Stimulated activated CD4-positive, alpha-beta T cell treated with anti-CD3 and anti-CD28 coated beads, Interleukin-4, amount 100 ng/mL, for 24 hours (primary cell): ENCODE results near the gene TJP1.
"Not testable (repeated sequence)": the region's sequence is repeated elsewhere in the genome, so short reads cannot be mapped to it uniquely, and the experiment has no call there.

ENCODE experiments used
- DNase-seq: peaks from one replicate; pipeline ENCODE4 v3.0.0-alpha.2; 2020

Gene TJP1

DNA sequence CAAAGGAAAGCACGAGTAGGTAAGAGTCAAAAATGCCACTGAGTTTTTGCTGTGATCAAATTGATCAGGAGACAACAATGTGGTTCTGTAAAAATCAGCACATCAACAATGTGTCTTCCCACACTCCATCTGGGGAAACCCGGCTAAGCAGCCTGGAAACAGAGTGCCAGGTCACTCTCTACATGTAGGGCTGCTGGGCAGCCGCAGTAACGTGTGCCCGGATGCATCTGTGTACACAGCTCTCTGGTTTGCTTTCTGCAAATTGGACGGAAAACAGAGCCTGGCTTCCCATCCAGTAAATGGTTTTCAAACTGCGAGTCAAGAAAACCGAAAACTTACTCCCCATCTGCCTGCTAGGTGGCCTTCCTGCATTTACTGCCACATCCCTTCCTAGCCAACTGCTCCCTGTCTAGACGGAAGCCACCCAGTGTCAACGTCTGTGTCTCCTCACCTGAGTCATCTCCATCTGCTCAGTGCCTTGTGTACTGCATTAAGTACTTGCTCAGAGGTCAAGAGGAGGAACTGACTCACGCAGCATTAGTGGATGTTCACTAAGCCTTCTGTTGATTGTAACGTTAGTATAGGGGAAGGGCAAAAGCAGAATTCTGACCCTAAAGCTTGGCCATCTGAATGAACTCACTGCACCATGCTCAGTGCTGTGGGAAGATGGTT, 124.1 kb downstream of the TJP1 start:
- DNase-seq: no peak

GRCh38 chr15:29696950-29697738, 125.1 kb downstream of the TJP1 start:
- no peak for DNase-seq

GRCh38 chr15:29696506-29696905, 125.8 kb downstream of the TJP1 start:
- not testable (repeated sequence) for DNase-seq

DNA sequence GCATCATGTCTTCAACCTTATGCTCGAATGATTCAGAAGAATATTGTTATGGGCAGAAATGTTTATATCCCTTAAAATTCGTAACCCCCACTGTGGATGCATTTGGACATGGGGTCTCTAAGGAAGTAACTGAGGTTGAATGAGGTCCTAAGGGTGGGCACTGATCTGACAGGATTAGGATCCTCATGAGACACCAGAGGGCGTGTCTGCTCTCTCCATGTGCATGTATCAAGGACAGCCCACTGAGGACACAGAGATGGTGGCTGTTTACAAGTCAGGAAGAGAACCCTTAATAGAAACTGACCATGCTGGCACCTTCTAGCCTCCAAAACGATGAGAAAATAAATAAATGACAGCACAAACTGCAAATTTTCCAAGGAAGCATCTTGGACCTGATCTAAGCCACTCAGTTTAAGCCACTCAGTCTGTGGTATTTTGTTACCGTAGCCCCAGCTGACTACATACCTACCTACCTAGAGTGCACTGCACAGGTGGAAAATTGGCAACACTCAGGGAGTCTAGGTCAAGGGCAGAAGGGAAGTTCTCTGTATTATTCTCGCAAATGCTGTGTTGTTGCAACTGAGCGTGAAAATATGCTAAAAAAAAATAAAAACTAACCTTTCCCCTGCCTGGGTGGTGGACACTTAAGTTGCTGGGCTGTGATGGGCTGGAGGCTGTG, 126.6 kb downstream of the TJP1 start:
- no peak for DNase-seq

GRCh38 chr15:29693225-29693624, 129.0 kb downstream of the TJP1 start:
- DNase-seq: no peak

DNA sequence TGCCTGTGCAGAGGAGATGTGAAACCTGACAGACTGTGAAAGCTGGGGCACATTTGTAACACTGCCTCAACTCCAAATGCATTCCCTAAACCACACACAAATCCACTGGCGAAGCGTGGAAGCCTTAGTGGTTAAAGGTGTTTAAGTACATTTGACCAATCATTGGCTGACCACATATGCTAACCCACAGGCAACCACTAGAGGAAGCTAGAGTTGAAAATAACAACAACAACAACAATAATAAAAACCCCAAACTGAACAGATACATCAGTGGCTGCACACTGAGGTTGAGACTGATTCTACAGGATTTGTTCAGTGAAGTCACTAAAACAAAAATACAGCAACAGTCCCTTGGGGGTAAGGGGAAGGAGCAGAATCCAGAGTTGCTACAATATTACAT, 129.7 kb downstream of the TJP1 start:
- DNase-seq: no peak

- DNase-seq: no peak
These were observed 131.3 kb downstream of the TJP1 start for GRCh38 chr15:29690765-29691475.

- no peak for DNase-seq
These were observed 132.8 kb downstream of the TJP1 start for GRCh38 chr15:29689287-29689986.

DNA sequence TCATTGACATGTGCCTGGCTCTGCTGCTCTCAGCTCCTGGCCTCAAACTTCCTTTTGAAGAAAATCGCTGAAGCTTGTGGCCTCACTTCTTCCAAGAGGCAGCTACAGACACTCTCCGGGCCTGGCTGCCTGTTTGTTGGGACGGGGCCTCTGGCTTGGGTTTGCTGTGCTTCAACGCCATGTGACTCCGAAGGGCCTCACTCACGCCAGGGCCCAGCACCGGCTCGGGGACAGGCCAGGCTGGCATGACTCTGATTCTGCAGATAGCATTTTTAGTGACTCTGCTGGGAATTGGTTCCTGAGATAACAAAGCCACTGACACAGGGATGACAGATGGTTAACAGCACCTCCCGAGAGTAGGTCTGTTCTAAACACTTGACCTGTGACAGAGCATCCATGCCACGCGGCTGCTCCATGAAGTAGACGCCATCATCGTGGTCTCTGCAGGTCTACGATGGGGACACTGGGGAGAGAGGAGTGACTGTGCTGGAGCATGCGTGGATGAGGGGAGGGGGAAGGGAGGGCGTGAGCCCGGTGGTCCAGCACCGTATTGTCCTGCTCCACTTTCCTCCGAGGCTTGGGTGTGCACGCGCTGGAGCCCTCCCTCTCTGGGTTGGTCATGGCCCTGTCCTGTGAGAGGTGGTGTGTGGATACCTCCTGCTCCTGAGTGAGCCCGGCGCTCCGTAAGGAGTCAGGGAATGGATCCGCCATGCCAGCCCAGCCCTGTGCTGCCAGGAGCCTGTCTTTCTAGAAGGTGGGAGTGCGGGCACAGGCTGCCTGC, 133.6 kb downstream of the TJP1 start:
- no peak for DNase-seq

DNA sequence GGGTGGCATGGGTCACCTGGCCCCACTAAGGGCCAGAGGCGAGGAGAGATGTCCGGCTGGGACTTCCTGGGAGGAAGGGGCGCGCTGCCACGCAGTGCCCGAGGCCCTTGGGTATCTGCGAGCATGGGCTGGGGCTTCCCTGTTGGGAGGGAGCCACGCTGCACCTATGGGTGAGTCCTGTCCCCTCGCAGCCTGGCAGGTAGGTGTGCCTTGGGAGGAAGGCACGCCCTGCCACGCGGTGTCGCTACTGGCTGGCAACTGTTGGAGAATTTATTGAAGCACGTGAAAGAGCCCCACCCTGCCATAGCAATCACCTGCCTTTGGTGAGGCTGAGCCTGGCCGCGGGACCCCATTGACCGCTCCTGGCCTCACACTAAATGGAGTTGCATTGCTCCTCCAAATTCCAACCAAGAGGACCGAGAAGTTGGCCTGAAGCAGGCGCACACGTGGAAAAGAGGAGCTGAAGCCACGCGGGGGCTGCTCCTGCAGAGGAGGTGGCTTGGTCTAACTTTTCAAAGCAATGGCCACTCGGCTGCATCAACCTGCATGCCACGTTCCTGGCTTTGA, 134.2 kb downstream of the TJP1 start:
- DNase-seq: no peak

- DNase-seq: no peak
These were observed 135.0 kb downstream of the TJP1 start for GRCh38 chr15:29687204-29687815.

- DNase-seq: no peak
These were observed 135.6 kb downstream of the TJP1 start for GRCh38 chr15:29686445-29687203.

DNA sequence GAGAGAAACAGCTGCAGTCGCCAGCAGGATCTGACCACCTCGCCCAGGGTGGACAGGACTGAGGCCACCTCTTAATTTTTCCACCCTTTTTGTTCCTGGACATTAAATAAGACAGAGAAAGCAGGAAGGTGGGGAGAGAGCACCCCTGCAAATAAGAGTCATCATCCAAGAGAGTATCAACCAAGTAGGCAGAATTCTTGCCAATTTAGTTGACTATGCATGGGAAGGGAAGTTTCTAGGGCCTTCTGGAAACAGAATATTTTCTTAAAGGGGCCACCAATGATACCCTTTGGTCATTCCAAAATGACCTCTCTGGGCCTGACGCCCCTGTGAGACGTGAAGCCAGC, 136.2 kb downstream of the TJP1 start:
- no peak for DNase-seq

DNA sequence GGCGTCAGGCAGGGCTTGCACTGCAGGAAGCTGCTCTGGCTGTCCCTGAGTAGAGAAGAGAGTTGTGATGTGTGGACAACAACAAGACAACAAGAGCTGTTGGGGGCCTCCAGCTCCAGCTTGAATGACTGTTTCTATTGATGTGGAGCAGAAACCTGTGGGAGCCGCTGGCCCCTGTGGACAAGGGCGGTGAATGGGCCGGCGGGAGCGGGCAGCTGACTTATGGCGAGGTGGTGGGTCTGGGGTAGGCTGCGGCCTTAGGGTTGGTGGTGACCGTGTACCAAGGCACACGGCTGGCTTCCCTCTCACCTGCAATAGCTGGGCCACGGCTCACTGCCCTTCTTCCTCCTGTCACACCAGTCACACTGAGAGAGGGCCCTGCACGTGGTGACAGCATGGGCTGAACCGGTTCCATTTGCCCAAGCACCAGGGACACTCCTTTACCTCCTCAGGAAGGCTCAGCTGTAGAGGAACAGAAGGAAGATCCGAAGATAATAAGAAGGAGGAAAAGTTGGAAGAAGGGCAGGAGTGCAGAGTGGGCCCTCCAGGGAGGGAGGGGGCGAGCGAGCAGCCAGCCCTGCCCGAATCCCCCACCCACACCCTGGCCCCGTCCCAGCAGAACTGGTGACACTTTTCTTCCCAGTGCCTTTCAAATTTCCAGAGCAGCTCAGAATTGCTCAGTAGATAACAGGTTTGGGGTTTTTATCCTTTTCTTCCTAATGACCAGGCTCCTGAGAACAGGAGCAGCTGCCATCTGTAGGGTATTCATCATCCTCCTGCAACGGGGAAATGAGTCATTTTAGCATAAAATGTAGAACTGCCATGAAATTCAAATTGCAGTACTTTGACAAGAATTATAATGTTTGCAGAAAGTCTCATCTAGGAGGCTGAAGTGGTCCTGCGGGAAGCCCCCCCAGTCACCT, 136.9 kb downstream of the TJP1 start:
- DNase-seq: no peak

DNA sequence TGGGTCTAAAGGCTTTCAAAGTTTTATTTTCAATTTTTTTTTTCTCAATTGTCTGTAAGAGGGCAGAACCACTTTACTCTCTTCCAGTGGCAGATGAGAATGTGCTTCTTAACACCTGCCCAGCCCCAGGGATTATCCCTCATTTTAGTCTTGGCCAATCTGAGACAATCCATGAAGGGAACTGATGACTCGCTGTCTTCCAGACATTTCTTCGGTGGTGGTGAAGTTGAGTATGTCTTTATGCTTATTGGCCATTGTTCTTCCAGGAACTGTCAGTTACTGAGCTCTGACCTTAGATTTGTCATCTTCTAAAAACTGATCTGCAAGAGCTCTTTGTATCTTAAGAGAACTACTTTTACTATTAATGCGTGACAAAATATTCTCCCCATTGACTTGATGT, 139.5 kb downstream of the TJP1 start:
- no peak for DNase-seq

- no peak for DNase-seq
These were observed 139.9 kb downstream of the TJP1 start for GRCh38 chr15:29682361-29682760.

DNA sequence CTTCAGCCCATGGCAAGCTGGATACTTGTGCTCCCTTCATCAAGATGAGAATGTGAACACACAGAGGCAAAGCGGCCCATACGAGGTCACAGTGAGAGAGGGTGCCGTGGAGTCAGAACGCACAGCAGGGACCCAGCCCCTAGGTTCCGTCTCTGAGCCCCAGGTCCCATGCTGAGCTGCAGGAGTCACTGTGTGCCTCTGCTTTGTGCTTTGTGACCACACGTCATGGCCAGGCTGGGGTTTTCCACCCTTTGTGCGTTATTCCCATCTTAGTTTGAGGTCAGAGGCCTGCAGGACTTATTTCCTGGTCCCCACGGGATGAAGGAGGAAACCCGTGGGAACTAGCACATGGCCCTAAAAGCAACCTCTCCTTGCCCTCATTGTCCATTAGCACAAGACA, 140.3 kb downstream of the TJP1 start:
- no peak for DNase-seq

DNA sequence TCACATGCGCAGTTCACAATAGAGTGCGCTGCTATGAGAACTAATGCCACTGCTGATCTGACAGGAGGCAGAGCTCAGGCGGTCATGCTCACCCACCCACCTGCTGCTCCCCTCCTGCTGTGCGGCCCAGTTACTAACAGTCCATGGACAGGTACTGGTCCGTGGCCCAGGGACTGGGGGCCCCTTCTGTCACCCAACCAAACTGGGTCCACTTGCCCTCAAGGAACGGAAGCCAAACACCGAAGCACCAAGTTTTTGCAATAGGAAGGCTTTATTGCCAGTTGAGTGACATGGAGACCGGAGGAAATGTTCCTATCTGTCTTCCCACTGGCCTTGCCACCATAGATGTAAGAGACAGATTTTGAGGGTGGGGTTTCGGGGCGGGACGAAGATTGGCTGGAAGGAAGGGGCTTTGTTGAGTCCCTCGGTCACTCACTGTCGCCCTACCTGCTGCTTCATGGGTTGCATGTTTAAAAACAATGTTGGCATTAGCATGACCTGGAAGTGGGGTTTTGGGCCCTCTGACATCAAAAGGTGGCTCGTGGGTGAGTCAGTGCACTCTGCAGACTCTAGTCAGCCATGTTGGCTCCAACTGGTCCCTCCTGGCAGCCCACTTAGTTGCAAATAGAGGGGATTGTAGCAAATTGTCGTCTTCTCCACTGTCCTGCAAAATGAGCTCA, 141.0 kb downstream of the TJP1 start:
- DNase-seq: no peak
